GM18951 (cell line): ENCODE measurements around the gene MRPS15.

Experiments
- POLR2A ChIP-seq: IDR thresholded peaks from 4 replicates; pipeline ENCODE4 v1.6.1; 2011; ENCODE audit warnings: mild to moderate bottlenecking; ENCODE audit not compliant: insufficient read length, insufficient read depth; ENCODE audit errors: extremely low read depth
- in situ Hi-C: fragments of 300-500 bp; cut with MboI; formaldehyde crosslinking; loops from one replicate; pipeline ENCODE4 v1.12.0; 2022; ENCODE audit warnings: low sequenced_read_pairs, mixed read lengths, inconsistent platforms; ENCODE audit not compliant: unreplicated experiment

Gene MRPS15

GRCh38 chr1:36446271-36446670, 17.9 kb downstream of the MRPS15 start:
- no peak for TF ChIP-seq POLR2A
- in situ Hi-C loops = no loop called here

GRCh38 chr1:36443297-36443696, 20.9 kb downstream of the MRPS15 start:
- in situ Hi-C loops = no loop called here
- TF ChIP-seq POLR2A = no peak

- no peak for TF ChIP-seq POLR2A
- in situ Hi-C loops = no loop called here
Measured at GRCh38 chr1:36442337-36442736, 21.8 kb downstream of the MRPS15 start.

DNA sequence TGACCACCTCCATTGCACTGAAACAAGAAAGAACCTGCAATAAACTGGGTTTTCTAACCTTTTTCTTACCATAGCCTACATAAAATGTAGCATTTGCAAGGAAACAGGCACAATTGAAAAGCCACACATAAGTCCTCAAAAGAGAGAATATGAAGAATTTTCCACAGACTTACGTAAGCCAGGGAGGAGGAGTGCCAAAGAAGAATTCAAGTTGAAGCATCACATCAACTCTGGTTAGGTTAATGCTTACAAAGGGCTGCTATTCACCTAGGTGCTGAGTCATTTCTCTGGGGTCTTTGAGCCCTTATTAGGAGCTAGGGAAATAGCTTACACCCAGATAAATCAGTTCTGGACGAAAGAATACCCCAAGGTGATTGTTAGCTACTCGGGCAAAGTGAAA, 23.5 kb downstream of the MRPS15 start:
- no peak for TF ChIP-seq POLR2A
- in situ Hi-C loops = no loop called here

DNA sequence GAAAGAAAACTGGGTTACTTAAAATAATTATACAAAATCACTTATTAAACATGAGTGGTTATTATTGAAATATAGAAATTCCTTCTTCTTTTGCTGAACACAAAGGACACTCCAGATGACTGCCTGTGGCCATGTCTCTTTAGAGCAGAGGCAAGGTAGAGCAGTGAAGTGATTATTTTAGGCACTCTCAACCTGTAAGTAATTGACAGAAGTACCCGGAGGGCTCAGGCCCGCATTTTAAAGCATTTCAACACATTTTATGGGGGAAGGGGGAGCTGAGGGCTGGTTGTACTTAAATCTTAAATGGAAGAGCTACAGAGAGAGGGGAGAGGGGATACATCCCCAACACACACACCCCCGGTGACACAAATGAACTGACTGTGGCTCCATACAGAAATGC, 24.1 kb downstream of the MRPS15 start:
- TF ChIP-seq POLR2A = no peak
- in situ Hi-C loops = no loop called here

DNA sequence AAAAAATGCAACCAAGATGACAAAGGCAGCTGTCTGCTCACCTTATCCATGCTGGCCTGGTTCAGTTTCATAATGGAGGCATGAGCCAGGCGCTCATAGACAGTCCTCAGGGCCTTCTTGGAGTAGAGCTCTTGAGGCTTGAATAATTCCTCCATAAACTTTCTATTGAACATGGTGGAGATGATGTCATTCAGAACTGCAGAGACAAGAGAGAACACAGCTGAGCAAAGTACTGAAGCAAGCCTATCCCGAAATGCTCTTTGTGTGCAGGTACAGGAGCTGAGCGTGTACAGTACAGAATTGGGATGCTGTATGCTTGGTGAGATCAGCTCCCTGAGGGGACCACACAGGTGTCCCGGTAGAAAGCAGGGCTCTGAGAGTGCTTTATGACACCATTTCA, 25.5 kb downstream of the MRPS15 start:
- no peak for TF ChIP-seq POLR2A
- in situ Hi-C loops = no loop called here

DNA sequence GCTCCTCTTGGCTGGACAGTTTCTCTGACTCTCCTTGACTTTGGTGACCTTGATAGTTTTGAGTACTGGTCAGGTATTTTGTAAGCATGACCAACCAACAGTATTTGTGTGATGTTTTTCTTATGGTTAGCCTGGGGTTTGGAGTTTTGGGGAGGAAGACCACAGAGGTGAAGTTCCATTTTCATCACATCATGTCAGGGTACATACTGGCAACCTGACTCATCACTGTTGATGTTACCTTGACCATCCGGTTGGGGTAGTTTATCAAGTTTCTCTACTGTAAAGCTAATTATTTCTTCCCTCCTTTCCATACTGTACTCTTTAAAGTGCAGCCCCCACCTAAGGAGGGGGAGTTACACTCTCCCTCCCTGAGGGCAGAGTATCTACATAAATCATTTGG, 27.4 kb downstream of the MRPS15 start:
- in situ Hi-C loops = no loop called here
- no peak for TF ChIP-seq POLR2A

DNA sequence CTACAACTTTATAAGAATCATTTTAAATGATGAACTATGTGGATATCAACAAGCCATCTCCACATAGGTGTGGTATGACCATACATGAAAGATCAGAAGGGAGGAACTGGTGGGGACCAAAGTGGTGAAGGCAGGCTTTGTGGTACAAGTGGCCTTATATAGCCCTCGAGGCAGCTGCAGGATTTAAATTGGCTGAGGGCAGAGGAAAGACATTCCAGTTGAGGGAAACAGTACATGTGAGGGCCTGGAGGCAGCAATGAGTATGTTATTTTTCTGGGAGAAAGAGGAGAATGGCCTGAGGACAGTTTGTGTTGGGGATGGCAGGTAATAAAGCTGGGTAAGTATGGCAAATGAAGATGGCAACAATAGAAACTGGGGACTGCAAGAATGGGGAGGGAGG, 31.1 kb downstream of the MRPS15 start:
- in situ Hi-C loops = no loop called here
- no peak for TF ChIP-seq POLR2A

DNA sequence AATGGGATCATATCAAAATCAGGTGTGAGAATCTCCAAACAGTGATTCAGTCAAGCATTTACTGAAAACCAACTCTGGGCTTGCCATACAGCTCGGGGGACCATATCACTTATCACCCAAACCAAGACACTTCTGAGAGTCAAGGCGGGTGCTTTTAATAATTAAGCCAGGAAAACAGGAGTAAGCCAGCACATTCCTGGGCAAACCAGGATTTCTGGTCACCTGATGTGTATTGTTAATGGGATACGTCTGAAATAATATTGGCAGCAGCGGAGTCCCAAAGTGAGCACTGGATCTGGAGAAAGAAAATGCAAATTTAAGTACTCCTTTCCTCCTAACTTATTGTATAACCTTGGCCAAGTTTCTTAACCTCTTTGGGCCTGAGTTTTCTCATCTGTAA, 31.6 kb downstream of the MRPS15 start:
- TF ChIP-seq POLR2A = no peak
- in situ Hi-C loops = no loop called here

- in situ Hi-C loops = no loop called here
- no peak for TF ChIP-seq POLR2A
Measured at GRCh38 chr1:36425791-36426190, 38.4 kb downstream of the MRPS15 start.

DNA sequence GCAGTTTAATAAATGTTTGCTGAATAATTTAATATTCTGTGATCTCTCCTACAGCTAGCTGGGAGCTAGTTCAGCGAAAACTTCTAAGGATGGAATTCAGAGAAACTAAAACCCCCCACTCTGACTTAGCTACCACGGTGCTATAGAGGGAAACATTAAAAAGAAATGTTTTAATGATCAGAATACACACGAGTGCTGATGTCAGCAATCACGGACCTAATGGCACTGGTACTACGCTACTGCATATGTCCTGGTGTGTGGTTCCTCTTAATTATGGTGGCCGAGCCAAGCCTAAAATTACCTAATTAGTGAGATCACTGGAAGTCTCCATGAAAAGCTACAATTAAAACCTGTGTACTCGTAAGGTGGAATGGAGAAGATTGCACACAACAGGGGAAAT, 42.5 kb downstream of the MRPS15 start:
- in situ Hi-C loops = no loop called here
- TF ChIP-seq POLR2A = no peak

- in situ Hi-C loops = no loop called here
- no peak for TF ChIP-seq POLR2A
Measured at GRCh38 chr1:36420836-36421317, 43.3 kb downstream of the MRPS15 start.

DNA sequence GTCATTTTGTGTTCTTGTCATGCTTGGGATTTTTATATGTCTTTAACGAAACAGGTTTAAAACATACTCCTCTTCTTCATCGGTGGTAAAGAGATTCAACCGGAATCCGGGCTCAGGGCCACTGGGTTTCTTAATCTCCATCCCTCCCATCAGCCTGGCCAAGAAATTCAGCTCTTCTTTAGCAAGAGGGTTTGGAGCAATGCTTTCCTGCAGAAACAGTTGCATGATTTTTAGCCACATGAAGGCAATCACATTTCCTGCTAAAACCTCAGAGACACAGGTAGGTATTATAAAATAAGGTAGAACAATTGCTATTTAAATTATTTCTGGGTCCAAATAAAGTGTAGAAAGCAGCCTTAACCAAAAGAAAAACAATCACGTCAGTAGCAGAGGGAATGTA, 43.8 kb downstream of the MRPS15 start:
- in situ Hi-C loops = no loop called here
- no peak for TF ChIP-seq POLR2A

DNA sequence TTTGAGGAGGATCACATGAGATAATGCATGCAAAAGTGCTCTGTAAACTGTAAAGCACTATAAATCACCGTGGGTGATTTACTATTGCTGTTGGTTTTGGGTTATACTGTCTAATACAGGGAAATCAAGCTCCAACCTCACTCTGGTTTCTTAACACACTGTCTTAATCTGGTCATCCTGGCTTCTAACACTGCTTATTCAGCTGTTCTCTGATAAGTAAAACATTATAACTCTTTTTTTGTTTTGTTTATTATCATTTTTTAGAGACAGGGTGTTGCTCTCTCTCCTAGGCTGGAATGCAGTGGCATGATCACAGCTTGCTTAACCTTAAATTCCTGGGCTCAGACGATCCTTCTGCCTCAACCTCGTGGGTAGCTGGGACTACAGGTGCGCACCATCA, 44.6 kb downstream of the MRPS15 start:
- TF ChIP-seq POLR2A = no peak
- in situ Hi-C loops = no loop called here

GRCh38 chr1:36419140-36419539, 45.0 kb downstream of the MRPS15 start:
- no peak for TF ChIP-seq POLR2A
- in situ Hi-C loops = no loop called here
